ENCODE measurements around the gene PDZRN3. TPM values are rescaled to one million over a fixed set of nuclear protein-coding genes. Genes with fewer than 3 reads are reported as not detected.

The PDZRN3 gene
- total and polyA plus RNA-seq, 11 donors, result 30.2 to 163 (median 76.7) TPM

GRCh38 chr3:73403444-73403843, 221.3 kb downstream of the PDZRN3 start:
- Histone ChIP-seq H3K4me1 (peaks cover 0 to 49% (median 12%) of the 10 kb centered on the region in 12 donors), H3K27me3 (no peaks in the 10 kb centered on the region), H3K36me3 (peaks cover 0 to 37% (median 0%) of the 10 kb centered on the region in 9 donors), H3K9me3 (no peaks in the 10 kb centered on the region), H3K27ac (no peak overlapping the region), H3K4me3 (no peak overlapping the region)
- DNase-seq (no peak), ATAC-seq (no peak)
- WGBS, 4 donors, result 89 to 93% (median 92%) methylated on average over 3 of the region's 3 CpGs
- intact Hi-C loops (cut with DNase I), result no loop called here
- TF ChIP-seq POLR2A (IDR thresholded peaks at IDR 0.05) (no peak), CTCF (IDR thresholded peaks at IDR 0.05) (no peak)

GRCh38 chr3:73401616-73402279, 223.0 kb downstream of the PDZRN3 start:
- TF ChIP-seq CTCF (IDR thresholded peaks at IDR 0.05) (no peak), POLR2A (IDR thresholded peaks at IDR 0.05) (no peak)
- 32 to 37% (median 35%) methylated on average over 7 of the region's 7 CpGs for WGBS, 4 donors
- Histone ChIP-seq H3K27ac (peak overlapping the region in 3 of 12 donors; percentile 40 to 72 (median 47)), H3K4me1 (peaks cover 0 to 42% (median 12%) of the 10 kb centered on the region in 12 donors), H3K4me3 (no peak overlapping the region), H3K9me3 (no peaks in the 10 kb centered on the region), H3K27me3 (no peaks in the 10 kb centered on the region), H3K36me3 (peaks cover 0 to 50% (median 2%) of the 10 kb centered on the region in 9 donors)
- DNase-seq (peak in 4 of 5 donors; percentile 30 to 59 (median 42)), ATAC-seq (peak; percentile 29 to 89 (median 83))
- intact Hi-C loops (cut with DNase I), result no loop called here

GRCh38 chr3:73401059-73401458, 223.7 kb downstream of the PDZRN3 start:
- Histone ChIP-seq H3K9me3 (no peaks in the 10 kb centered on the region), H3K27me3 (no peaks in the 10 kb centered on the region), H3K4me1 (peaks cover 0 to 38% (median 12%) of the 10 kb centered on the region in 12 donors), H3K27ac (peak overlapping the region in 3 of 12 donors; percentile 37 to 47 (median 40)), H3K4me3 (no peak overlapping the region), H3K36me3 (peaks cover 0 to 57% (median 5%) of the 10 kb centered on the region in 9 donors)
- intact Hi-C loops (cut with DNase I), result no loop called here
- no peak for DNase-seq
- ATAC-seq, result peak in 1 of 4 donors; percentile 30
- no peak for TF ChIP-seq POLR2A (IDR thresholded peaks at IDR 0.05)
- no peak for TF ChIP-seq CTCF (IDR thresholded peaks at IDR 0.05)
- WGBS, 4 donors, result 31 to 51% (median 43%) methylated on average over 6 of the region's 6 CpGs

- H3K4me1 ChIP-seq, result peaks cover 0 to 27% (median 12%) of the 10 kb centered on the region in 12 donors
- 86 to 91% (median 87%) methylated on average over 3 of the region's 3 CpGs for WGBS, 4 donors
- H3K27me3 ChIP-seq, result no peaks in the 10 kb centered on the region
- H3K27ac ChIP-seq, result peak overlapping the region in 1 of 12 donors; percentile 61
- DNase-seq, result no peak
- no peak for ATAC-seq
- no peaks in the 10 kb centered on the region for H3K9me3 ChIP-seq
- intact Hi-C loops (cut with DNase I), result no loop called here
- peaks cover 0 to 70% (median 8%) of the 10 kb centered on the region in 9 donors for H3K36me3 ChIP-seq
- TF ChIP-seq CTCF (IDR thresholded peaks at IDR 0.05) (no peak), POLR2A (IDR thresholded peaks at IDR 0.05) (no peak)
- H3K4me3 ChIP-seq, result no peak overlapping the region
These were observed 225.0 kb downstream of the PDZRN3 start for GRCh38 chr3:73399666-73400253.

Measured in heart left ventricle (tissue), 16 donors.